Chondrocyte (in vitro differentiated cells): ENCODE data around the gene S100A10. TPM values are rescaled to one million over a fixed set of nuclear protein-coding genes. Genes with fewer than 3 reads are reported as not detected.

ENCODE experiments used
- DNase-seq: peaks from one replicate; pipeline ENCODE4 v3.0.0; 2021; ENCODE audit warnings: mixed read lengths, low spot score
- H3K27ac Mint-ChIP-seq: one replicate; pipeline ENCODE4 v1.8.0; 2021; ENCODE audit warnings: mild to moderate bottlenecking, moderate library complexity, mixed read lengths; ENCODE audit not compliant: unreplicated experiment
- H3K27me3 Mint-ChIP-seq: 2 replicates; pipeline ENCODE4 v1.8.0; 2021; ENCODE audit warnings: low read depth, mixed read lengths
- H3K36me3 Mint-ChIP-seq: 2 replicates; pipeline ENCODE4 v1.8.0; 2021; ENCODE audit warnings: low read depth, mixed read lengths
- H3K4me1 Mint-ChIP-seq: 2 replicates; pipeline ENCODE4 v1.8.0; 2021; ENCODE audit warnings: low read depth, mild to moderate bottlenecking, mixed read lengths
- H3K4me3 Mint-ChIP-seq: one replicate; pipeline ENCODE4 v1.8.0; 2021; ENCODE audit warnings: mild to moderate bottlenecking, moderate library complexity, mixed read lengths; ENCODE audit not compliant: unreplicated experiment
- H3K9me3 Mint-ChIP-seq: 2 replicates; pipeline ENCODE4 v1.8.0; 2021; ENCODE audit warnings: low read depth, mixed read lengths
- CTCF ChIP-seq: fragments of 200-600 bp; sonication (generic); IDR thresholded peaks from 2 replicates; pipeline ENCODE4 v1.5.0; 2021; ENCODE audit warnings: antibody characterized with exemption, mild to moderate bottlenecking, moderate library complexity
- total RNA-seq: library from RNA; stranded (reverse); gene quantifications from 3 replicates; pipeline ENCODE4 v1.2.1, GENCODE V29; 2021

The S100A10 gene
- total RNA-seq, 1 donor from 2014 or later, result 560 TPM

GRCh38 chr1:152022474-152022873, 28.8 kb upstream of the S100A10 start:
- no peak for TF ChIP-seq CTCF
- H3K27ac Mint-ChIP-seq, result no peak overlapping the region
- H3K36me3 Mint-ChIP-seq, result no peaks in the 10 kb centered on the region
- peaks cover 10% of the 10 kb centered on the region for H3K4me1 Mint-ChIP-seq
- DNase-seq, result no peak
- no peaks in the 10 kb centered on the region for H3K9me3 Mint-ChIP-seq
- H3K27me3 Mint-ChIP-seq, result peaks cover 6% of the 10 kb centered on the region
- no peak overlapping the region for H3K4me3 Mint-ChIP-seq

GRCh38 chr1:152021569-152021968, 27.9 kb upstream of the S100A10 start:
- H3K27ac Mint-ChIP-seq, result no peak overlapping the region
- H3K9me3 Mint-ChIP-seq, result no peaks in the 10 kb centered on the region
- H3K4me1 Mint-ChIP-seq, result peaks cover under 1% of the 10 kb centered on the region
- TF ChIP-seq CTCF, result no peak
- H3K4me3 Mint-ChIP-seq, result no peak overlapping the region
- no peaks in the 10 kb centered on the region for H3K36me3 Mint-ChIP-seq
- DNase-seq, result no peak
- H3K27me3 Mint-ChIP-seq, result peaks cover 6% of the 10 kb centered on the region

- Mint-ChIP-seq H3K4me1 (no peaks in the 10 kb centered on the region), H3K27ac (no peak overlapping the region), H3K9me3 (no peaks in the 10 kb centered on the region), H3K4me3 (no peak overlapping the region), H3K36me3 (no peaks in the 10 kb centered on the region), H3K27me3 (peaks cover 6% of the 10 kb centered on the region)
- DNase-seq, result no peak
- no peak for TF ChIP-seq CTCF
Observed at GRCh38 chr1:152020849-152021248, 27.2 kb upstream of the S100A10 start.

- Mint-ChIP-seq H3K9me3 (no peaks in the 10 kb centered on the region), H3K27ac (no peak overlapping the region), H3K27me3 (peaks cover 6% of the 10 kb centered on the region), H3K4me1 (no peaks in the 10 kb centered on the region), H3K4me3 (no peak overlapping the region), H3K36me3 (no peaks in the 10 kb centered on the region)
- no peak for DNase-seq
- TF ChIP-seq CTCF, result peak; percentile 56
Observed at GRCh38 chr1:152018537-152018936, 24.9 kb upstream of the S100A10 start.

GRCh38 chr1:152015766-152016165, 22.1 kb upstream of the S100A10 start:
- H3K4me3 Mint-ChIP-seq, result no peak overlapping the region
- H3K9me3 Mint-ChIP-seq, result no peaks in the 10 kb centered on the region
- no peak for DNase-seq
- peaks cover 6% of the 10 kb centered on the region for H3K27me3 Mint-ChIP-seq
- no peak for TF ChIP-seq CTCF
- no peaks in the 10 kb centered on the region for H3K36me3 Mint-ChIP-seq
- H3K4me1 Mint-ChIP-seq, result no peaks in the 10 kb centered on the region
- no peak overlapping the region for H3K27ac Mint-ChIP-seq
